GM20431 (cell line): ENCODE results near the gene RNASE13.

Experiments used
- in situ Hi-C: fragments of 300-500 bp; cut with MseI, MboI; formaldehyde crosslinking; loops from one replicate; pipeline ENCODE4 v1.15.0; 2020; ENCODE audit warnings: low sequenced_read_pairs; ENCODE audit not compliant: unreplicated experiment

RNASE13 gene, protein sequence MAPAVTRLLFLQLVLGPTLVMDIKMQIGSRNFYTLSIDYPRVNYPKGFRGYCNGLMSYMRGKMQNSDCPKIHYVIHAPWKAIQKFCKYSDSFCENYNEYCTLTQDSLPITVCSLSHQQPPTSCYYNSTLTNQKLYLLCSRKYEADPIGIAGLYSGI

DNA sequence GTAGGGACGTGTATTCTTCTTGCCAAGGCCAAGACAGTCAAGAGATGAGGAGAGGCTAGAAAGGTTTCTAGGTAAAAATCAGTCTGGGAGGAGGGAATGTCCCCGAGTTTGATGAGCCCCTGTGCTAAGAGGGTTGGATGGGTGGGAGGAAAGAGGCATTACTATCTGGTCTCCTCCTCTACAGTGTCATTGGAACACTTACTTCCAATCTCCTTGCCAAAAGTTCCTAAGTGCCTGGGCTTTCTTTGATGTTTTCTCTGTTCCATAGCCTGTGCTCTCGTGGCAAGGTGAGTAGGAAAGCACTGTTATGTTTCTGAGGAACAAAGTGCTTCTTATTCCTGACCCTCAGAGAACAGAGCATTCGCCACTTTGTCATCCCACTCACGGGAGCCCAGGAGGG, at the start of gene RNASE13:
Gene RNASE13, minus strand, starts transcription at position 101 of the 400 bp plus-strand sequence. CDS start 519 bp downstream, outside the sequence.
- in situ Hi-C loops = no loop called here

DNA sequence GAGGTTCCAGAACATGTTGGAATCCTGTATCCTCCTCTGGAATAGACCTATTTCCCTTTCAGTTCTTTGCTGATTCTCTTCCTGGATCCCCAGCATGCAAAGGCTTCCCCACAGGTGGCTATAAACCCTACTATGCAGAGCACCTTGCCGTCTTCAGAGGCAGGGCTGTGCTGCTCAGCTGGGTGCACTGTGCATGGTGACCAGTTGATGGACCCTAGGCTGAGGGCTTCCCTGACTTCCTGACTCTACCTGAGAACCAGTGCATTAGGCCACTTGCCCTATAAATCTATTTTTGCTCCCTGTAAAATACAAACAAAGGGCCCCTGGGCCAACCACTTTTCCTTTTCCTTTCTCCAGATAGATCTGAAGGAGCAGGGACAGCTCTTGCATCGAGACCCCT, 49.8 kb upstream of the RNASE13 start:
- in situ Hi-C loops = no loop called here

GRCh38 chr14:21083565-21084325, 49.1 kb upstream of the RNASE13 start:
- in situ Hi-C loops = no loop called here

DNA sequence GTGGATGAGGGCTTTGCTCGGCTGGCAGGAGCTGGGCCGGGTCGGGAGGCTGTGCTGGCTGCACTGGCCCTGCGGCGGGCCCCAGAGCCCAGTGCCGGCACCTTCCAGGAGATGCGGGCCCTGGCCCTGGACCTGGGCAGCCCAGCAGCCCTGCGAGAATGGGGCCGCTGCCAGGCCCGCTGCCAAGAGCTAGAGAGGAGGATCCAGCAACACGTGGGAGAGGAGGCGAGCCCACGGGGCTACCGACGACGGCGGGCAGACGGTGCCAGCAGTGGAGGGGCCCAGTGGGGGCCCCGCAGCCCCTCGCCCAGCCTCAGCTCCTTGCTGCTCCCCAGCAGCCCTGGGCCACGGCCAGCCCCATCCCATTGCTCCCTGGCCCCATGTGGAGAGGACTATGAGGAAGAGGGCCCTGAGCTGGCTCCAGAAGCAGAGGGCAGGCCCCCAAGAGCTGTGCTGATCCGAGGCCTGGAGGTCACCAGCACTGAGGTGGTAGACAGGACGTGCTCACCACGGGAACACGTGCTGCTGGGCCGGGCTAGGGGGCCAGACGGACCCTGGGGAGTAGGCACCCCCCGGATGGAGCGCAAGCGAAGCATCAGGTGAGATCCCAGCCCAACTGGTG, 47.0 kb upstream of the RNASE13 start:
- in situ Hi-C loops = no loop called here

GRCh38 chr14:21078726-21079125, 44.1 kb upstream of the RNASE13 start:
- in situ Hi-C loops = no loop called here

- in situ Hi-C loops = no loop called here
Measured at GRCh38 chr14:21078287-21078686, 43.7 kb upstream of the RNASE13 start.

DNA sequence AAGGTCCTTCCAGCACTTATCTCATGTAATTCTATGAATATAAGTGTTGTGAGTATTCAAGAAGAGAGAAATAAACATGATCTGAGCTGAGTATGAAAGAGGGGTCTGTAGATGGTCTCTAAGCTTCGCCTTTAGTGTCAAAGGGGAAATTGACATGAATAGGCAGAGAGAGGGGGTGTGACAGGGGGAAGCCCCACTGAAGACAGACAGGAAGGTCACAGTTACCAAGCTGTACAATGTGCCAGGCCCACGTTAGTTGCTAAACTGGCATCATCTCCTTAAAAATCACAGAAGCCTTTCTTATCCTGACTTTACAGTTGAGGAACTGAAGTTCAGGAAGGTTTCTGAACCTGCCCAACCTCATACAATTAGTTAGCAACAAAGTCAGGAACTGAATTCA, 43.1 kb upstream of the RNASE13 start:
- in situ Hi-C loops = no loop called here

DNA sequence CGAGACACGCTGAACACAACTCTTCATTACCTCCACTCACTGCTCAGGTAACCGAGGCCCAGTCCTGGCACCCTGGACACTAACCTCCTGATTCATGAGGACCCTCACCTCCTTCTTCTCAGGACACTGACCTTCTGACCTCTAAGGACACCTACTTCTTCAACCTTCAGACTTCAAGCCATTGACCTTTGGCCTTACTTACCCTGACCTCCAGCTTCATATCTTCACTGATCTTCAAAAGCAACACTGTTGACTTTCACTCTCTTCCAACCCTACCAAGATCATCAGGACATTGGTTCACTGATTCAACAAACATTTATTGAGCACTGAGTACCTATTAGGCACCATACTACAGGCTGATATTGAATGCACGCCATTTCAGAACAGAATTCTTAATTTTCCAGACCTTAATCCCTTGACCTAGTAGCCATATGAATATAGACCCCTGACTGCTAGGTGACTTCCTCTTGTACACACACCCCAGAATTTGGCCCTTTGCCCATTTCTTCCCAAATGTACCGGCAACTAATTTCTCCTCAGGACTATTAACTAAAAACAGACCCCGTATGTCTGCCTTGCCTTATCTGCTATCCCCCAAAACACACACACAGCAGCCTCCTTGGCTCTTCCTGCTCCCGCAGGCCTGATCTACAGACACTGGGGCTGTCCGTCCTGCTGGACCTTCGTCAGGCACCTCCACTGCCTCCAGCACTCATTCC, 41.3 kb upstream of the RNASE13 start:
- in situ Hi-C loops = no loop called here

DNA sequence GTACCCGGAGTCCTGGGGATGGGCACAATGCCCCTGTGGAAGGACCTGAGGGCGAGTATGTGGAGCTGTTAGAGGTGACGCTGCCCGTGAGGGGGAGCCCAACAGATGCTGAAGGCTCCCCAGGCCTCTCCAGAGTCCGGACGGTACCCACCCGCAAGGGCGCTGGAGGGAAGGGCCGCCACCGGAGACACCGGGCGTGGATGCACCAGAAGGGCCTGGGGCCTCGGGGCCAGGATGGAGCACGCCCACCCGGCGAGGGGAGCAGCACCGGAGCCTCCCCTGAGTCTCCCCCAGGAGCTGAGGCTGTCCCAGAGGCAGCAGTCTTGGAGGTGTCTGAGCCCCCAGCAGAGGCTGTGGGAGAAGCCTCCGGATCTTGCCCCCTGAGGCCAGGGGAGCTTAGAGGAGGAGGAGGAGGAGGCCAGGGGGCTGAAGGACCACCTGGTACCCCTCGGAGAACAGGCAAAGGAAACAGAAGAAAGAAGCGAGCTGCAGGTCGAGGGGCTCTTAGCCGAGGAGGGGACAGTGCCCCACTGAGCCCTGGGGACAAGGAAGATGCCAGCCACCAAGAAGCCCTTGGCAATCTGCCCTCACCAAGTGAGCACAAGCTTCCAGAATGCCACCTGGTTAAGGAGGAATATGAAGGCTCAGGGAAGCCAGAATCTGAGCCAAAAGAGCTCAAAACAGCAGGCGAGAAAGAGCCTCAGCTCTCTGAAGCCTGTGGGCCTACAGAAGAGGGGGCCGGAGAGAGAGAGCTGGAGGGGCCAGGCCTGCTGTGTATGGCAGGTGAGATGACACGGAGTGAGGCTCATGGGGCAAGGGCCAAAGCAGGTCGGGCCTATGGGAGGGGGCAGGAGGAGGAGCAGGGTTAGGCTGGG, 40.0 kb upstream of the RNASE13 start:
- in situ Hi-C loops = no loop called here

GRCh38 chr14:21073921-21074320, 39.3 kb upstream of the RNASE13 start:
- in situ Hi-C loops = no loop called here

GRCh38 chr14:21072781-21073339, 38.3 kb upstream of the RNASE13 start:
- in situ Hi-C loops = no loop called here

DNA sequence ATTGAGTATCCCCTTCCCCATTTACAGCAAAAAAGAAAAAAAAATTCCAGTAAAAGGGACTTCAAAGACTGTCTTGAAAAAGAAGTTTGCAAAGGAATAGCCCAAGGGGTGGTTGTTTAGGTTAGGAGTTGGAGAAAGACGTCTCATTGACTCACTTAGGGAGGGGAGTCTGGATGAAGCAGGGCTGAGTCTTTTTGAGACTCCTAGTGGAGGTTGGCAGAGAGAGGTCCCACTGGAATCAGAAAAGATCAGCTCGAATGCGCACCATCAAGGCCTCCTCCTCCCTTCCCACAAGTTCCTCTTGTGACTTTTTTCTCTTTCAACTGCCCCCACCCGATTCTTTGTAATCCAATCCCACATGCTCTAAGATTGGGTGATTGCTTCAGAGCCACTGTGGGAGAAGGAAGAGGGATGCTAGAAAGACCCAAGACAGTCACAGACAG, 37.4 kb upstream of the RNASE13 start:
- in situ Hi-C loops = no loop called here

GRCh38 chr14:21071225-21072030, 36.8 kb upstream of the RNASE13 start:
- in situ Hi-C loops = no loop called here

- in situ Hi-C loops = no loop called here
Measured at GRCh38 chr14:21070610-21071224, 36.1 kb upstream of the RNASE13 start.

GRCh38 chr14:21070083-21070609, 35.5 kb upstream of the RNASE13 start, which contains the start of gene ARHGEF40:
ARHGEF40 (plus strand) TSS chr14:21070304; CDS start chr14:21070397, 93 bp downstream.
- in situ Hi-C loops = no loop called here

DNA sequence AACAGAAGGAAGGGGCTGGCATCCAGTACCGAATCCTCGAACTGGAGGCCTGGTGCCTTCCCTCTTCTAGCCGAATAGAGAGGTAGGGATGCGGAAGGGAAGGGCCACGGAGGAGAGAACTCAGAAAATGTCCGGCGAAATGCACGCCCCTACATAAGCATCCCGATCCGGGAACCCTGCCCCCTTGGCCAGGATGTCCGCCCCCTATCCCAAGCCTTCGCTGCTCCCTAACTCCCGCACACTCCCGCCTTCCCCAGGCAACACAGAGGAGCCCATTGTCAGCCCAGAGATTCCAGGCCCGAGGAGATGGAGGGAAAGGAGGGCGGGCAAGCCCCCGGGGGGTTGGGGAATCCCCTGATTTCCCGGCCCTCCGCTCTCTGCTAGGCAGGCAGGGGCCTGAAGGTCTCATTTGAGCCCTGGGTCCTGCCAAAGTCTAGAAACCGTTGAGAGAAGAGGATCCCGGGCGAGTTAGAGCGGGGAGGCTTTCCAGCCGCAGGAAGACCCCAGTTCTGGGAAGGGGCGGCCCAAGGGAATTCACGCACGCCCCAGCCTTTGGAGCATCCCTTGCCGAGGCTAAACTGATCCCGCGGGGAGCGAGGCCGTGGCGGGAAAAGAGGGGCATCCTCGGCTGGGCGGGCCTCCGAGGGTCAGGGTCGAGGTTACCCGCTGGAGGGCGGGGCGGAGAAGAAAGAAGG, 34.9 kb upstream of the RNASE13 start:
- in situ Hi-C loops = no loop called here
